Endometrial microvascular endothelial cells (primary cell): ENCODE measurements around the gene GASK1A. TPM values are rescaled to one million over a fixed set of nuclear protein-coding genes. Genes with fewer than 3 reads are reported as not detected.
"Not testable (repeated sequence)": the region's sequence is repeated elsewhere in the genome, so short reads cannot be mapped to it uniquely, and the experiment has no call there.

Experiments used
- in situ Hi-C: cut with HindIII; loops from 2 replicates; pipeline ENCODE4 v1.10.0; 2017; ENCODE audit warnings: low sequenced_read_pairs, low pct_unique_long_range_greater_than_20kb; ENCODE audit errors: inconsistent ontology term
- total RNA-seq: library from RNA; depleted of rRNA; stranded (reverse); fragments of >200 nt; gene quantifications from one replicate; pipeline ENCODE4 v1.2.3, GENCODE V29; 2015; ENCODE audit errors: inconsistent ontology term

Gene GASK1A
- total RNA-seq, result not detected

GRCh38 chr3:42979044-42979972, at the start of gene GASK1A:
Gene GASK1A (plus strand): TSS chr3:42979311. CDS start chr3:42979643, 332 bp downstream.
- in situ Hi-C loops, result no loop called here

- in situ Hi-C loops, result no loop called here
These were observed 45.0 kb upstream of the GASK1A start for GRCh38 chr3:42934111-42934510.

- in situ Hi-C loops, result no loop called here
These were observed 44.2 kb upstream of the GASK1A start for GRCh38 chr3:42934910-42935309.

- in situ Hi-C loops, result no loop called here
These were observed 43.6 kb upstream of the GASK1A start for GRCh38 chr3:42935472-42935871.

- in situ Hi-C loops, result no loop called here
These were observed 42.7 kb upstream of the GASK1A start for GRCh38 chr3:42936157-42936981.

DNA sequence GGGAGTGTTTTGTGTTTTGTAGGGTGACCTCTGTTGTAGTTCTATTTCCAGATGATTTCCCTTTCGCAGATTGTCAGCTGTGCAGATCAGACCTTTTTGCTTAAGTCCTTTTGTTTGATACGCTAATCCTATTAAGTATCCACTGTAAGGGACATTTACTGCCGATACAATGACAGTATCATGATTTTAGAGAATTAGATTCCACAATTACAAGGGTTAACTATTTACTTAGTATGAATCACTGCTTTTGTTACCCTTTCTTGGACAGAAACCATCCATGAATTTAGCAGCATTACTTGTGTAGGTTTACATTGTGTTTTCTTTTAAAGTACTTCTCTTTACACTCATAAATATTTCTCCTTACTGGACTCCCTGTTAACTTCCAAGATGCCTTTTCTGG, 41.8 kb upstream of the GASK1A start:
- in situ Hi-C loops, result no loop called here

- in situ Hi-C loops, result no loop called here
These were observed 36.4 kb upstream of the GASK1A start for GRCh38 chr3:42942693-42943092.

DNA sequence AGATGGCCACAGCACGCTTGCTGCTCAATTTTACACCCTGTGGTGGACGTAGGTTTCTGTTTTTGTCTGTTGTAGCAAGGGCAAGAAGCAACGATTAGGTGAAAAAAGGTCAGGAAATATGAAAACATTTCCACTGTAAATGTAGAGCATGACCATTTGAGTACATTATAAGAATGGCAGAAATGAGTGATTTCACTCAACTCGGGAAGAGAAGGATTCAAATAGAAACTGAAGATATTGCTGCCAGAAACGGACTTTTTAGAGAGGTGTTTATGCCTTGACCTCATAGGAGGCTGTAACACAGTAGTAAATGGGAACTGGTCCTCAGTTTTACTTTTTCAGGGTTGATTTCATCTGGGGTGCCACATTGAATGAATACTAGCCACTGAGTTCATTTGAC, 33.1 kb upstream of the GASK1A start:
- in situ Hi-C loops, result no loop called here

GRCh38 chr3:42957573-42957972, 21.5 kb upstream of the GASK1A start:
- in situ Hi-C loops, result no loop called here

DNA sequence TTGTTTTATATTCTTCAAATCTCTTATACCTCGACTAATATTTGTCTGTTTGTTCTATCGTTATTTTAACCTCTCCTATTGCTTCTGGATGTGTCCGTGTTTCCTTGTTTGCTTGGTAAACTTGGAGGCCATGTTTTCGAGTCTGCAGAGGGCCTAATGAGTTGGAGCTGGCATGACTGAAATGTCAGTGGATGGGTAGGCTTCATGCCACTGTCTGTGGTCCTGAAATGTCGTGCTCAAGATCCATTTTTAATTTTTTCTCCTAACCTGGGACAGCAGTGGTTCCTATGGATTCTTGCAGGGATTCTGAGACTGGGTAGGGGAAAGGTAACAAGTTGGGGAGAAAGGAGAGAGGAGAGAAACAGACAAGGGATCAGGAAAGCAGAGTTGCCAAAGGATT, 18.8 kb upstream of the GASK1A start:
- in situ Hi-C loops, result no loop called here

DNA sequence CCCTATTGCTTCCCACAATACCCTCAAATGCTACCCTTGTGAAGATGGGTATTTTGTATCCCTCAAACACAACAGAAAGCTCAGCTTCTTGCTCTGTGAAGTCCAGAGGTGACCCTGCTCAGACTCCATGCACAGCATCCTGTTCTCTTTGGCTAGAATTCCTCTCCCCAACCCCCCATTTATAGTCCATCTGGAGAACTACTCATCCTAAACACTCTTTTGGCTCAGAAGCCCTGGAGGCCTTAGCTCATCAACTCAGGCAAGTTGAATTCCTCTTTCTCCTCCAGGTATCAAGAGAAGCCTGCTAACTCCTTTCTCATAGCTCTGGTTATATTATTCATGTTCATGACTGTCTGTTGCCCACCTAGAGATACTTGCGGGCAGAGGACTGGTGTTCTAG, 18.3 kb upstream of the GASK1A start:
- in situ Hi-C loops, result no loop called here

GRCh38 chr3:42961633-42962032, 17.5 kb upstream of the GASK1A start:
- in situ Hi-C loops, result no loop called here

DNA sequence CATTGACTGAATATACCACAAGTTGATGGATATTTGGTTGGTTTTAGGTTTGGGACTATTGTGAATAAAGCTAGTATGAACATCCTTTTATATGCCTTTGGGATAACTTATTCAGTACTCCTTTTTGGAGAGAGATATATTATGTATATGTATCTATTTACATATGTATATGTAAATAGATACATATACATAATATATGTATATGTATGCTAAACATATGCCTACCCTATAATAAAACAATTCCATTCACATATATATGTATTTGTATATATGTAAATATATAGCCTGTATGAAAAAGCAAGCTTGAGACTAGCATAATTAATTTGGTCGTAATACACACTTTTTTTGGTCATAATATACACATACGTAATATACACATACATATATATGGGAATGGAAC, 15.8 kb upstream of the GASK1A start:
- in situ Hi-C loops, result no loop called here

GRCh38 chr3:42964266-42964665, 14.8 kb upstream of the GASK1A start:
- in situ Hi-C loops, result no loop called here

GRCh38 chr3:42970557-42970956, 8.6 kb upstream of the GASK1A start:
- in situ Hi-C loops, result no loop called here

GRCh38 chr3:42970976-42971772, 7.9 kb upstream of the GASK1A start:
- in situ Hi-C loops, result no loop called here

DNA sequence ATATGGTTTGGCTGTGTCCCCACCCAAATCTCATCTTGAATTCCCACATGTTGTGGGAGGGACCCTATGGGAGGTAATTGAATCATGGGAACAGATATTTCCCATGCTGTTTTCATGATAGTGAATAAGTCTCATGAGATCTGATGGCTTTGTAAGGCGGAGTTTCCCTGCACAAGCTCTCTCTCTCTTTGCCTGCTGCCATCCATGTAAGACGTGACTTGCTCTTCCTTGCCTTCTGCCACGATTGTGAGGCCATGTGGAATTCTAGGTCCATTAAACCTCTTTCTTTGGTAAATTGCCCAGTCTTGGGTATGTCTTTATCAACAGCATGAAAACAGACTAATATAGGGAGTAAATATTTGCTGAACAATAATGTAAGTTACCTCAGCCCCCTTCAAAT, 4.2 kb upstream of the GASK1A start:
- in situ Hi-C loops, result not testable (repeated sequence)

DNA sequence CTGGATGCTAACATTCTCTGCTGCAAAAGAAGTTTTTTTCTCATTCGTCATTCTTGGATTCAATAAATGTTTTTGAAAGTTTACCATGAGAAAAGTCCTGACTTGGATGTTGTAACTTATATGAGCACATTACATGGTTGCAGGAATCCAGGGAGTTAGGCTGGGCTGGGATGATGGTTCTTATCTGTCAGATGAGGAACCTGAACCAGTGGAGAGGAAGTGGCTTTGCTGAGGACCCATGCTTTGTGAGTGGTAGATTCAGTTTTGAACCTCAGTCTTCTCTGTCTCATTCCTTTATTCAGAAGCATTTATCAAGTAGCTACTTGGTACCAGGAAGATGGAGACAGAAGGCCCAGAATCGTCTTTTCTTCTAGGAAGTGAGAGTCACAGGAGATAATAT, 3.7 kb upstream of the GASK1A start:
- in situ Hi-C loops, result no loop called here

- in situ Hi-C loops, result no loop called here
These were observed 3.2 kb upstream of the GASK1A start for GRCh38 chr3:42975955-42976354.
